Measurements from ENCODE around the gene FOXD4.
"Not testable (repeated sequence)": the region's sequence is repeated elsewhere in the genome, so short reads cannot be mapped to it uniquely, and the experiment has no call there.

- TF ChIP-seq POLR2A, CTCF (IDR thresholded peaks at IDR 0.05): not testable (repeated sequence)
Observed at GRCh38 chr9:94992-95391, 23.2 kb downstream of the FOXD4 start.
